Kidney (tissue), 14 donors: ENCODE data around the gene NFKB2. TPM values are rescaled to one million over a fixed set of nuclear protein-coding genes. Genes with fewer than 3 reads are reported as not detected.

ENCODE experiments used
- DNase-seq, 5 donors: peaks; one replicate each; pipeline ENCODE4 v3.0.0-alpha.2; 2013 to 2020
- FAIRE-seq: peaks from 2 replicates; lab custom pipeline; 2012; peaks lifted over from hg19 to GRCh38; lab: Jason Lieb, UNC
- H3K27ac ChIP-seq, 2 donors: one replicate each; pipeline ENCODE4 v1.7.0; 2013; ENCODE audit warnings: low read depth in 2 of 2, low read length in 2 of 2, inconsistent platforms in 1 of 2
- H3K27me3 ChIP-seq: one replicate; pipeline ENCODE4 v1.7.1; 2013; ENCODE audit warnings: low read length, inconsistent platforms; ENCODE audit not compliant: control insufficient read depth, insufficient read depth
- H3K36me3 ChIP-seq, 3 donors: one replicate each; pipeline versions ENCODE4 v1.7.0 to v1.7.1; 2013; ENCODE audit warnings: low read length in 3 of 3, control low read depth in 1 of 3, inconsistent platforms in 1 of 3; ENCODE audit not compliant: insufficient read depth in 3 of 3, control insufficient read depth in 2 of 3
- H3K4me1 ChIP-seq, 3 donors: one replicate each; pipeline versions ENCODE4 v1.7.0 to v1.7.1; 2013; ENCODE audit warnings: low read length in 3 of 3, inconsistent platforms in 1 of 3, low read depth in 1 of 3; ENCODE audit not compliant: control insufficient read depth in 2 of 3, insufficient read depth in 2 of 3
- H3K4me3 ChIP-seq, 3 donors: one replicate each; pipeline versions ENCODE4 v1.7.0 to v1.8.1; 2013; ENCODE audit warnings: low read length in 3 of 3, control low read depth in 1 of 3, inconsistent platforms in 1 of 3
- H3K9ac ChIP-seq, 3 donors: one replicate each; pipeline versions ENCODE4 v1.7.0 to v1.7.1; 2013; ENCODE audit warnings: low read length in 3 of 3, control low read depth in 1 of 3, inconsistent platforms in 1 of 3
- H3K9me3 ChIP-seq, 3 donors: one replicate each; pipeline versions ENCODE4 v1.7.0 to v1.7.1; 2013; ENCODE audit warnings: low read length in 3 of 3, control low read depth in 1 of 3, inconsistent platforms in 1 of 3; ENCODE audit not compliant: control insufficient read depth in 2 of 3, insufficient read depth in 1 of 3
- intact Hi-C: fragments of 100-400 bp; cut with DNase I; formaldehyde crosslinking; loops from one replicate; pipeline ENCODE4 v1.11.1; 2022
- polyA plus RNA-seq: library from polyadenylated mRNA; stranded (reverse); fragments of 350-450 nt; fragmentation: Illumina TruSeq; extraction: RNeasy Lipid Tissue Mini Kit (QIAGEN cat#74804); gene quantifications from one replicate; pipeline ENCODE4 v1.2.3, GENCODE V29; 2014; ENCODE audit warnings: low read depth, low replicate concordance; ENCODE audit not compliant: insufficient read depth
- total RNA-seq: library from RNA; stranded (reverse); fragmentation: NEBNext Ultra II Directional; extraction: Animal tissue kit (Norgen Biotek cat#: 25700); gene quantifications from one replicate; pipeline ENCODE4 v1.2.1, GENCODE V29; 2021
- TF ChIP-seq, protein P1 (sequence below): IDR thresholded peaks from 3 replicates; pipeline ENCODE4 v1.5.1; 2012; ENCODE audit warnings: mild to moderate bottlenecking, moderate library complexity, borderline replicate concordance; ENCODE audit not compliant: insufficient read depth; ENCODE audit errors: extremely low read depth
- donor health status: control.
- donor health status: control.
- donor health status: control.
- donor health status: control.
- donor health status: control.
- donor health status: DM: yes; HTN: yes; CAD: no.
- donor health status: Normal renal cell carcinoma (clear cell type).

Gene NFKB2
- total and polyA plus RNA-seq, 2 donors from 2014 or later, result 14.0 to 62.7 TPM

DNA sequence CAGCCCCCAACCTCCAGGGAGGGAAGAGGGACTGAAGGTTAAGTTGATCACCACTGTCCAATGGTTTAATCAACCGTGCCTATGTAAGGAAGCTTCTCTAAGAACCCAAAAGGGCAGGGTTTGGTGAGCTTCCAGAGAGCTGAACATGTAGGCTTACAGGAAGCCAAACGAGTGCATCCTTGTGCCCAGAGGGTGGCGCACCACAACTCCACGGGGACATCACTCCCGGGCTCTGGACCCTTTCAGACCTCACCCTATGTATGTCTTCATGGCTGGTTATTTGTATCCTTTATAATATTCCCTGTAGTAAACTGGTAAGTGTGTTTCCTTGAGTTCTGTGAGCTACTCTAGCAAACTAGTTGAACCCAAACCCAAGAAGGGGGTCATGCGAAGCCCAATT is 11.5 kb upstream of the NFKB2 start:
- H3K4me1 ChIP-seq, result peaks cover 0 to 3% (median 0%) of the 10 kb centered on the region in 3 donors
- H3K36me3 ChIP-seq, result peaks cover 3 to 22% (median 17%) of the 10 kb centered on the region in 3 donors
- no peak overlapping the region for H3K27ac ChIP-seq
- no peaks in the 10 kb centered on the region for H3K9me3 ChIP-seq
- H3K27me3 ChIP-seq, result no peaks in the 10 kb centered on the region
- TF ChIP-seq, protein P1, sequence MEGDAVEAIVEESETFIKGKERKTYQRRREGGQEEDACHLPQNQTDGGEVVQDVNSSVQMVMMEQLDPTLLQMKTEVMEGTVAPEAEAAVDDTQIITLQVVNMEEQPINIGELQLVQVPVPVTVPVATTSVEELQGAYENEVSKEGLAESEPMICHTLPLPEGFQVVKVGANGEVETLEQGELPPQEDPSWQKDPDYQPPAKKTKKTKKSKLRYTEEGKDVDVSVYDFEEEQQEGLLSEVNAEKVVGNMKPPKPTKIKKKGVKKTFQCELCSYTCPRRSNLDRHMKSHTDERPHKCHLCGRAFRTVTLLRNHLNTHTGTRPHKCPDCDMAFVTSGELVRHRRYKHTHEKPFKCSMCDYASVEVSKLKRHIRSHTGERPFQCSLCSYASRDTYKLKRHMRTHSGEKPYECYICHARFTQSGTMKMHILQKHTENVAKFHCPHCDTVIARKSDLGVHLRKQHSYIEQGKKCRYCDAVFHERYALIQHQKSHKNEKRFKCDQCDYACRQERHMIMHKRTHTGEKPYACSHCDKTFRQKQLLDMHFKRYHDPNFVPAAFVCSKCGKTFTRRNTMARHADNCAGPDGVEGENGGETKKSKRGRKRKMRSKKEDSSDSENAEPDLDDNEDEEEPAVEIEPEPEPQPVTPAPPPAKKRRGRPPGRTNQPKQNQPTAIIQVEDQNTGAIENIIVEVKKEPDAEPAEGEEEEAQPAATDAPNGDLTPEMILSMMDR, result no peak
- intact Hi-C loops, result no loop called here
- H3K9ac ChIP-seq, result no peak overlapping the region
- no peak overlapping the region for H3K4me3 ChIP-seq
- FAIRE-seq, result no peak
- no peak for DNase-seq

DNA sequence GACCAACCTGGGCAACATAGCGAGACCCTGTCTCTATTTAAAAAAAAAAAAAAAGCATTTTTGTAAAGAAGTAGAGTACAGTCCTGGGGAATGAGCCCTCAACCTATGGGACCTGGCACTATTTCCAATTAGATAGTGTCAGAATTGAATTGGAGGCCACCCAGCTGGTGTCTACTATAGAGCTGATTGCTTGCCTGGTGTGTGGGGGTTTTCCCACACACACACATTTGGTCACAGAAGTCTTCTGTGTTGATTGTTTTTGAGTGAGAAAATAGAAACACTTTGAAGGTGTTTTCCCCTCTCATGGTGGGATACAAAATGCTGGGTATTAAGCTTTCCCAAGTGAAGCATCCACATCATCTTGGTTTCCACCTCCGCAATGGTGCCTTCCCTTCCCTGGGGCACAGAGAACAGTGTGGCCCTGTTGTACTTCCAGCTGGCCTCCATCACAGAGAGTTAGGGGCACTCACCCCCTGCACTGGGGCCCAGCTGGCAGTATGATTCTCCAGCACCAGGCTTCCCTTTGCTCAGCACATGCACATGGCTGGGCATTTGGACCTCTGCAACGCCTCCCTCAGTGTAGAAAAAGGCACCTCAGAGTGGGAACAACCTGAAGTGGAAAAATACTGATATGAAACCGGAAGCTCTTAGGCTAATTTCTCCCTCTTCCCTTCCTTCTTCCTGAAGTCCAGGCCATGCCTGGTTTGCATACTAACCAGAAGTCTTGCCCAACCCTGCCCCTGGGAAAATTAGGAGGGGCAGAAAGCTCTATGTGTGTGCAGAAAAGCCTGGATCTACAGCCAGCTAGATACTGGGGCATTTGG is 10.7 kb upstream of the NFKB2 start:
- TF ChIP-seq, protein P1, result no peak
- Histone ChIP-seq H3K27ac (no peak overlapping the region), H3K9ac (no peak overlapping the region), H3K27me3 (no peaks in the 10 kb centered on the region), H3K9me3 (no peaks in the 10 kb centered on the region), H3K4me1 (peaks cover 0 to 3% (median 0%) of the 10 kb centered on the region in 3 donors), H3K4me3 (no peak overlapping the region), H3K36me3 (peaks cover 3 to 15% (median 11%) of the 10 kb centered on the region in 3 donors)
- intact Hi-C loops, result no loop called here
- no peak for FAIRE-seq
- no peak for DNase-seq

DNA sequence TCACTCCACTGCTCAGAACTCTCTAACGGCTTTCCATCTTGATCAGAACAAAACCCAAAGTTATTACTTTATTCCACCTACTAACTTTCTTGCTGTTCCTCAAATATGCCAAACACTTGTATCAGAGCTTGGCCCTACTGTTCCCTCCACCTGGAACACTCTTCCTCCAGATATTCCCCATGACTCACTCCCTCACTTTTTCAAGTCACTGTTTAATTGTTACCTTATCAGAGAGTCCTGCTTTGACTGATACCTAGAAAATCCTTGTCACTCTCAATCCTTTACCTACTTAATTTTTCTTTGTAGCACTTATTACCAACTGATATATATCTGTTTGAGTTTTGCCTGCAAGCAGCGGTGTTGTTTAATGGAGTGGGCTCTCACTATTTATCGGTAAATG is 5.6 kb upstream of the NFKB2 start:
- Histone ChIP-seq H3K9ac (no peak overlapping the region), H3K4me3 (no peak overlapping the region), H3K27me3 (no peaks in the 10 kb centered on the region), H3K9me3 (no peaks in the 10 kb centered on the region), H3K4me1 (peaks cover 0 to 9% (median 0%) of the 10 kb centered on the region in 3 donors), H3K36me3 (no peaks in the 10 kb centered on the region), H3K27ac (no peak overlapping the region)
- intact Hi-C loops, result no loop called here
- FAIRE-seq (no peak), DNase-seq (no peak)
- TF ChIP-seq, protein P1, result no peak
